SK-N-MC (cell line): ENCODE measurements around the gene TTYH2.
A peak's percentile ranks its signal among the peaks of the same experiment; 100 is the strongest.

ENCODE experiments used
- DNase-seq: peaks from one replicate; pipeline ENCODE4 v3.0.0-alpha.2; 2011; ENCODE audit warnings: low read depth, low spot score
- H3K27ac ChIP-seq: fragments of 200-600 bp; sonication (generic); 2 replicates; pipeline ENCODE4 v1.5.1; 2016; ENCODE audit warnings: mixed run types
- H3K36me3 ChIP-seq: fragments of 200-600 bp; sonication (generic); 2 replicates; pipeline ENCODE4 v1.6.1; 2017; ENCODE audit warnings: antibody characterized with exemption, low read length, mixed read lengths; ENCODE audit not compliant: insufficient read depth
- H3K4me3 ChIP-seq: fragments of 200-600 bp; sonication (generic); 2 replicates; pipeline ENCODE4 v1.5.1; 2016
- H3K9ac ChIP-seq: fragments of 200-600 bp; sonication (generic); 2 replicates; pipeline ENCODE4 v1.8.0; 2017; ENCODE audit warnings: mixed run types, mixed read lengths; ENCODE audit not compliant: insufficient read length
- H3K9me3 ChIP-seq: fragments of 200-600 bp; sonication (generic); 2 replicates; pipeline ENCODE4 v1.6.1; 2017; ENCODE audit warnings: low read depth, mild to moderate bottlenecking, antibody characterized with exemption, low read length, moderate library complexity, mixed read lengths
- EZH2 ChIP-seq: fragments of 200-600 bp; sonication (generic); IDR thresholded peaks from one replicate; pipeline ENCODE4 v1.6.1; 2017; ENCODE audit warnings: antibody characterized with exemption
- FOXP2 ChIP-seq: optimal IDR thresholded peaks from 2 replicates; pipeline ENCODE3; 2011; ENCODE audit warnings: mild to moderate bottlenecking, moderate library complexity; ENCODE audit not compliant: insufficient read depth; ENCODE audit errors: extremely low read length, control extremely low read depth
- POLR2AphosphoS5 ChIP-seq: IDR thresholded peaks from 2 replicates; pipeline ENCODE4 v1.6.1; 2012; ENCODE audit warnings: mild to moderate bottlenecking, low read depth, low read length, borderline replicate concordance

The TTYH2 gene

GRCh38 chr17:74199306-74200092, 13.9 kb upstream of the TTYH2 start:
- DNase-seq: no peak

GRCh38 chr17:74200112-74200511, 13.3 kb upstream of the TTYH2 start:
- H3K27ac ChIP-seq: no peak overlapping the region
- H3K4me3 ChIP-seq: no peak overlapping the region
- no peak for DNase-seq
- H3K9me3 ChIP-seq: no peaks in the 10 kb centered on the region
- no peak for TF ChIP-seq EZH2
- TF ChIP-seq FOXP2: no peak
- no peak for TF ChIP-seq POLR2AphosphoS5
- no peak overlapping the region for H3K9ac ChIP-seq
- H3K36me3 ChIP-seq: peaks cover 13% of the 10 kb centered on the region

More at GRCh38 chr17:74199306-74200092, 13.9 kb upstream of the TTYH2 start:
- Histone ChIP-seq H3K27ac (no peak overlapping the region), H3K9me3 (no peaks in the 10 kb centered on the region), H3K4me3 (peak overlapping the region; percentile 47; the same call in 1 of the 2 replicates), H3K36me3 (peaks cover 7% of the 10 kb centered on the region), H3K9ac (no peak overlapping the region)
- TF ChIP-seq EZH2 (no peak), FOXP2 (no peak), POLR2AphosphoS5 (no peak)

- no peak overlapping the region for H3K27ac ChIP-seq
- H3K4me3 ChIP-seq: no peak overlapping the region
- TF ChIP-seq EZH2 (no peak), FOXP2 (no peak), POLR2AphosphoS5 (no peak)
- no peaks in the 10 kb centered on the region for H3K9me3 ChIP-seq
- H3K9ac ChIP-seq: no peak overlapping the region
- DNase-seq: no peak
- peaks cover 24% of the 10 kb centered on the region for H3K36me3 ChIP-seq
Observed at GRCh38 chr17:74201250-74201649, 12.1 kb upstream of the TTYH2 start.

GRCh38 chr17:74201948-74202347, 11.4 kb upstream of the TTYH2 start:
- no peak overlapping the region for H3K4me3 ChIP-seq
- DNase-seq: no peak
- TF ChIP-seq FOXP2 (no peak), EZH2 (no peak)
- no peak overlapping the region for H3K27ac ChIP-seq
- no peak overlapping the region for H3K9ac ChIP-seq
- H3K9me3 ChIP-seq: no peaks in the 10 kb centered on the region
- peaks cover 29% of the 10 kb centered on the region for H3K36me3 ChIP-seq

GRCh38 chr17:74202938-74203337, 10.4 kb upstream of the TTYH2 start:
- peak overlapping the region; percentile 99 for H3K4me3 ChIP-seq
- TF ChIP-seq EZH2 (no peak), POLR2AphosphoS5 (no peak), FOXP2 (no peak)
- H3K27ac ChIP-seq: no peak overlapping the region
- no peaks in the 10 kb centered on the region for H3K9me3 ChIP-seq
- DNase-seq: no peak
- peaks cover 39% of the 10 kb centered on the region for H3K36me3 ChIP-seq
- no peak overlapping the region for H3K9ac ChIP-seq

GRCh38 chr17:74203439-74204240, 9.7 kb upstream of the TTYH2 start, which contains the start of gene RPL38:
TSS of gene RPL38 (plus strand) at chr17:74203678. CDS start at chr17:74203956, 278 bp downstream.
- Histone ChIP-seq H3K9ac (peak within 1 kb of the TSS; percentile 100), H3K27ac (peak within 1 kb of the TSS; percentile 91), H3K4me3 (peak within 1 kb of the TSS; percentile 99), H3K36me3 (peaks cover 46% of the 10 kb centered on the region), H3K9me3 (no peaks in the 10 kb centered on the region)
- peak; percentile 92 for DNase-seq
- TF ChIP-seq POLR2AphosphoS5 (peak; percentile 99), EZH2 (no peak)

- H3K9me3 ChIP-seq: no peaks in the 10 kb centered on the region
- no peak for TF ChIP-seq POLR2AphosphoS5
- TF ChIP-seq FOXP2: no peak
- TF ChIP-seq EZH2: no peak
- peak overlapping the region; percentile 100 for H3K9ac ChIP-seq
- H3K27ac ChIP-seq: peak overlapping the region; percentile 91
- H3K36me3 ChIP-seq: peaks cover 54% of the 10 kb centered on the region
- peak overlapping the region; percentile 99 for H3K4me3 ChIP-seq
- no peak for DNase-seq
Observed at GRCh38 chr17:74204474-74204873, 8.9 kb upstream of the TTYH2 start.

- Histone ChIP-seq H3K27ac (peak overlapping the region; percentile 91; the same call in 1 of the 2 replicates), H3K9ac (peak overlapping the region; percentile 100), H3K36me3 (peaks cover 62% of the 10 kb centered on the region), H3K9me3 (no peaks in the 10 kb centered on the region), H3K4me3 (peak overlapping the region; percentile 99)
- TF ChIP-seq FOXP2 (no peak), POLR2AphosphoS5 (no peak), EZH2 (no peak)
- DNase-seq: no peak
Observed at GRCh38 chr17:74205274-74205673, 8.1 kb upstream of the TTYH2 start.
